K562 (cell line): Measurements from ENCODE around the gene SH3TC1. TPM values are rescaled to one million over a fixed set of nuclear protein-coding genes. Genes with fewer than 3 reads are reported as not detected.

ENCODE experiments used
- CBX3 ChIP-seq, 2 experiments: IDR thresholded peaks; 1 replicate in 1 of 2; 2 replicates in 1 of 2; pipeline ENCODE4 v1.6.1; 2012; ENCODE audit warnings: inconsistent platforms in 2 of 2, low read length in 2 of 2, borderline replicate concordance in 1 of 2, control low read depth in 1 of 2
- DNMT1 ChIP-seq: fragments of 450-650 bp; IDR thresholded peaks from 2 replicates; pipeline ENCODE4 v1.6.1; 2016; ENCODE audit warnings: antibody characterized with exemption, mild to moderate bottlenecking
- EGR1 ChIP-seq: fragments of 450-650 bp; conservative IDR thresholded peaks from 2 replicates; pipeline ENCODE4 v1.6.1; 2017; ENCODE audit warnings: mild to moderate bottlenecking
- FOXP1 ChIP-seq: sonication (generic); formaldehyde crosslinking; IDR thresholded peaks from 2 replicates; pipeline ENCODE4 v1.8.0; 2022; ENCODE audit warnings: mild to moderate bottlenecking, missing genetic modification reagents
- GTF2A2 ChIP-seq: IDR thresholded peaks from 2 replicates; pipeline ENCODE4 v1.6.1; 2016; ENCODE audit warnings: mild to moderate bottlenecking, missing genetic modification characterization, missing compliant biosample characterization
- HMGN3 ChIP-seq: IDR thresholded peaks from 2 replicates; pipeline ENCODE4 v1.6.1; 2011; ENCODE audit warnings: borderline replicate concordance, low read depth, mild to moderate bottlenecking, mixed read lengths, low read length; ENCODE audit not compliant: insufficient read length; ENCODE audit errors: extremely low read depth
- MCM7 ChIP-seq, 2 experiments: fragments of 450-650 bp; IDR thresholded peaks; 2 replicates each; pipeline ENCODE4 v1.6.1; 2016 to 2018
- MTF1 ChIP-seq: fragments of 250-450 bp; sonication (Bioruptor Pico); IDR thresholded peaks from 2 replicates; pipeline ENCODE4 v1.9.0; 2021; ENCODE audit warnings: moderate library complexity, mild to moderate bottlenecking, inconsistent platforms, borderline replicate concordance
- SETDB1 ChIP-seq: IDR thresholded peaks from one replicate; pipeline ENCODE4 v1.6.1; 2012; ENCODE audit warnings: low read length, control low read depth, inconsistent platforms
- SIN3A ChIP-seq, 2 experiments: fragments of 150-350 bp in 1 of 2; IDR thresholded peaks; 2 replicates each; pipeline ENCODE4 v1.6.1; 2011 to 2016; ENCODE audit warnings: borderline replicate concordance in 2 of 2, low read depth in 2 of 2, low read length in 2 of 2, mild to moderate bottlenecking in 2 of 2, moderate library complexity in 2 of 2; ENCODE audit not compliant: control insufficient read depth in 1 of 2
- SUPT5H ChIP-seq: fragments of 450-650 bp; IDR thresholded peaks from 2 replicates; pipeline ENCODE4 v1.6.1; 2016
- TCF7L2 ChIP-seq: fragments of 150-350 bp; IDR thresholded peaks from 2 replicates; pipeline ENCODE4 v1.6.1; 2016; ENCODE audit warnings: low read depth, mild to moderate bottlenecking, low read length, moderate library complexity
- TFAM ChIP-seq: fragments of 250-450 bp; sonication (Bioruptor Pico); conservative IDR thresholded peaks from 2 replicates; pipeline ENCODE4 v1.5.0; 2021; ENCODE audit warnings: mild to moderate bottlenecking, moderate library complexity
- ZNF232 ChIP-seq: sonication (generic); formaldehyde crosslinking; IDR thresholded peaks from 2 replicates; pipeline ENCODE4 v1.8.0; 2022; ENCODE audit warnings: mild to moderate bottlenecking, missing genetic modification reagents
- ZNF551 ChIP-seq: fragments of 250-450 bp; sonication (Bioruptor Pico); IDR thresholded peaks from 2 replicates; pipeline ENCODE4 v1.5.0; 2021; ENCODE audit warnings: mild to moderate bottlenecking, moderate library complexity
- polyA plus RNA-seq, 8 experiments: library from polyadenylated mRNA; depleted of rRNA in 4 of 8; stranded (reverse) in 5 of 8; unstranded in 3 of 8; fragments of >200 nt; fragmentation: Nextera tagmentation in 2 of 8; fragmentation: Illumina TruSeq in 1 of 8; extraction: Ambion mirVana in 2 of 8; extraction: Trizol in 1 of 8; gene quantifications; 2 replicates each; pipeline versions ENCODE4 v1.2.1 to v1.2.3, GENCODE V29; 2011 to 2014; ENCODE audit warnings: inconsistent platforms in 1 of 8, missing spikeins in 1 of 8
- total RNA-seq, 7 experiments: library from RNA; depleted of rRNA in 6 of 7; stranded (reverse); fragments of >200 nt in 6 of 7; fragmentation: Illumina TruSeq in 2 of 7; extraction: Trizol in 2 of 7; gene quantifications; 2 replicates each; pipeline versions ENCODE4 v1.2.1 to v1.2.3, GENCODE V29; 2011 to 2021; ENCODE audit warnings: low replicate concordance in 1 of 7
- TF ChIP-seq, protein P1 (sequence below), 2 experiments: fragments of 450-650 bp in 1 of 2; sonication (generic) in 1 of 2; formaldehyde crosslinking in 1 of 2; IDR thresholded peaks; 2 replicates each; pipeline versions ENCODE4 v1.7.1 to v1.9.0; 2016 to 2022; ENCODE audit warnings: inconsistent platforms in 1 of 2, mild to moderate bottlenecking in 1 of 2, missing genetic modification reagents in 1 of 2
- TF ChIP-seq, protein P2 (sequence below): fragments of 450-650 bp; IDR thresholded peaks from 2 replicates; pipeline ENCODE4 v1.6.1; 2018; ENCODE audit warnings: mild to moderate bottlenecking, low read depth; ENCODE audit not compliant: partially characterized antibody

SH3TC1 gene
- total and polyA plus RNA-seq, 9 of the 15 experiments (the other 6 are each of a cell fraction or from before 2014, with no cell fraction given): 0.04 to 2.1 (median 0.48) TPM; not detected in 1

DNA sequence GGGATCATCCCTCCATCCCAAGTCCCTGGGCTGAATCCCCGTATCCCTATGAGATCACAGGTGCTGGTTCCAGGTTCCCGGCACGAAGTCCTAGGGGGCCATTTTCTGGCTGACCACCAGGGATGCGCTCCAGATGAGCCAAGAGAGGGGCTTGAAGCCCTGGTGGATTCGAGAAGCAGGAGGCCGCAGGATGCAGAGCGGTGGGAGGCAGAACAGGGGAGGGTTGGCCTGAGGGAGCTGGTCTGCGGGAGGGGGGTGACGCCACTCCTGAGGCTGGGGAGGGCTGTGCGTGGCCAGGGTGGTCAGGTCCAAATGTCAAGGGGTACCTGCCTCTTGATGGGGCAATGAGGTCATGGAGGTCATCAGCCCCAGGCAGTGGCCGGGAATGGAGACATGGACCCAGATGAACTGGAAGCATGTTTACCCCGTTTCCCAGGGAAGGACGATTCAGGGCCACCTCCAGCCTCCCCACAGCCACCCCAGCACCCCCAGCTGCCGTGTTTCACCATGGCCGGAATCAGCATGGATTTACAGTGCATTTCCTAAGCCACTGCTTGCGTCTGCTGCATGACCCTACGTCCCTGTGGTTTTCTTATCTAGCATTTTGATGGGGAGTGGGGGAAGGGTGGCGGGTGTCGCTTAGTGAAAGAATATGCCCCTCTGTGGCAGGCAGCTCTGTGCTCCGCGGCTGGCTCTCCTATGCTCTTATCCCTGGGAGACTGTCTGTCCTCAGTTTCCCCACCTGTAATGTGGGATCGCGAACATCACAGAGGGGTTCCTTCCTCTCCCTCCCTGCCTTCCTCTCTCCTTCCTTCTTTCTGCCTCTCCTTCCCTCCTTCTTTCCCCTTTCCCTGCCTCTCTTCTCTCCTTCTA is 53.4 kb downstream of the SH3TC1 start (continued):
- TF ChIP-seq, protein P1, sequence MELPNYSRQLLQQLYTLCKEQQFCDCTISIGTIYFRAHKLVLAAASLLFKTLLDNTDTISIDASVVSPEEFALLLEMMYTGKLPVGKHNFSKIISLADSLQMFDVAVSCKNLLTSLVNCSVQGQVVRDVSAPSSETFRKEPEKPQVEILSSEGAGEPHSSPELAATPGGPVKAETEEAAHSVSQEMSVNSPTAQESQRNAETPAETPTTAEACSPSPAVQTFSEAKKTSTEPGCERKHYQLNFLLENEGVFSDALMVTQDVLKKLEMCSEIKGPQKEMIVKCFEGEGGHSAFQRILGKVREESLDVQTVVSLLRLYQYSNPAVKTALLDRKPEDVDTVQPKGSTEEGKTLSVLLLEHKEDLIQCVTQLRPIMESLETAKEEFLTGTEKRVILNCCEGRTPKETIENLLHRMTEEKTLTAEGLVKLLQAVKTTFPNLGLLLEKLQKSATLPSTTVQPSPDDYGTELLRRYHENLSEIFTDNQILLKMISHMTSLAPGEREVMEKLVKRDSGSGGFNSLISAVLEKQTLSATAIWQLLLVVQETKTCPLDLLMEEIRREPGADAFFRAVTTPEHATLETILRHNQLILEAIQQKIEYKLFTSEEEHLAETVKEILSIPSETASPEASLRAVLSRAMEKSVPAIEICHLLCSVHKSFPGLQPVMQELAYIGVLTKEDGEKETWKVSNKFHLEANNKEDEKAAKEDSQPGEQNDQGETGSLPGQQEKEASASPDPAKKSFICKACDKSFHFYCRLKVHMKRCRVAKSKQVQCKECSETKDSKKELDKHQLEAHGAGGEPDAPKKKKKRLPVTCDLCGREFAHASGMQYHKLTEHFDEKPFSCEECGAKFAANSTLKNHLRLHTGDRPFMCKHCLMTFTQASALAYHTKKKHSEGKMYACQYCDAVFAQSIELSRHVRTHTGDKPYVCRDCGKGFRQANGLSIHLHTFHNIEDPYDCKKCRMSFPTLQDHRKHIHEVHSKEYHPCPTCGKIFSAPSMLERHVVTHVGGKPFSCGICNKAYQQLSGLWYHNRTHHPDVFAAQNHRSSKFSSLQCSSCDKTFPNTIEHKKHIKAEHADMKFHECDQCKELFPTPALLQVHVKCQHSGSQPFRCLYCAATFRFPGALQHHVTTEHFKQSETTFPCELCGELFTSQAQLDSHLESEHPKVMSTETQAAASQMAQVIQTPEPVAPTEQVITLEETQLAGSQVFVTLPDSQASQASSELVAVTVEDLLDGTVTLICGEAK (IDR thresholded peaks at IDR 0.05): no peak
- TF ChIP-seq, protein P1 (CRISPR knock-in tag; IDR thresholded peaks at IDR 0.05): no peak
- no peak for TF ChIP-seq TFAM (CRISPR knock-in tag)
- TF ChIP-seq HMGN3: peak; percentile 55
- TF ChIP-seq CBX3 (IDR thresholded peaks at IDR 0.05; ENCODE audit: borderline replicate concordance in 1 of 2, low read length in 2 of 2): 0 out of 3 replicates have a peak, but pooled peaks of 1 of the 2 experiments have one; percentile 47
- no peak for TF ChIP-seq MTF1 (CRISPR knock-in tag)
- TF ChIP-seq TCF7L2: peak; percentile 62; the same call in 1 of the 2 replicates
- TF ChIP-seq FOXP1 (CRISPR knock-in tag): peak; percentile 72; the same call in 1 of the 2 replicates
- no peak for TF ChIP-seq DNMT1
- TF ChIP-seq ZNF551 (CRISPR knock-in tag): no peak
- TF ChIP-seq, protein P2, sequence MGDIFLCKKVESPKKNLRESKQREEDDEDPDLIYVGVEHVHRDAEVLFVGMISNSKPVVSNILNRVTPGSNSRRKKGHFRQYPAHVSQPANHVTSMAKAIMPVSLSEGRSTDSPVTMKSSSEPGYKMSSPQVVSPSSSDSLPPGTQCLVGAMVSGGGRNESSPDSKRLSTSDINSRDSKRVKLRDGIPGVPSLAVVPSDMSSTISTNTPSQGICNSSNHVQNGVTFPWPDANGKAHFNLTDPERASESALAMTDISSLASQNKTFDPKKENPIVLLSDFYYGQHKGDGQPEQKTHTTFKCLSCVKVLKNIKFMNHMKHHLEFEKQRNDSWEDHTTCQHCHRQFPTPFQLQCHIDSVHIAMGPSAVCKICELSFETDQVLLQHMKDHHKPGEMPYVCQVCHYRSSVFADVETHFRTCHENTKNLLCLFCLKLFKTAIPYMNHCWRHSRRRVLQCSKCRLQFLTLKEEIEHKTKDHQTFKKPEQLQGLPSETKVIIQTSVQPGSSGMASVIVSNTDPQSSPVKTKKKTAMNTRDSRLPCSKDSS: no peak
- TF ChIP-seq MCM7 (IDR thresholded peaks at IDR 0.05): no peak
- TF ChIP-seq EGR1: no peak
- no peak for TF ChIP-seq SETDB1
- no peak for TF ChIP-seq ZNF232 (CRISPR knock-in tag)
- TF ChIP-seq GTF2A2 (tag): no peak
- TF ChIP-seq SUPT5H: no peak
- no peak for TF ChIP-seq SIN3A (IDR thresholded peaks at IDR 0.05; ENCODE audit: borderline replicate concordance in 2 of 2, control insufficient read depth in 1 of 2, low read depth in 2 of 2, low read length in 2 of 2)
